HEK293T (cell line): ENCODE results near the gene CACNG1.

Experiments used
- ARNT ChIP-seq: fragments of 450-650 bp; IDR thresholded peaks from 2 replicates; pipeline ENCODE4 v1.6.1; 2017; ENCODE audit warnings: mild to moderate bottlenecking
- BHLHE40 ChIP-seq: fragments of 450-650 bp; IDR thresholded peaks from 2 replicates; pipeline ENCODE4 v1.6.1; 2016; ENCODE audit warnings: mild to moderate bottlenecking, moderate library complexity, borderline replicate concordance
- ELF4 ChIP-seq: fragments of 450-650 bp; IDR thresholded peaks from 2 replicates; pipeline ENCODE4 v1.6.1; 2017; ENCODE audit warnings: antibody characterized with exemption
- FOXK2 ChIP-seq: fragments of 450-650 bp; IDR thresholded peaks from 2 replicates; pipeline ENCODE4 v1.6.1; 2016; ENCODE audit warnings: mild to moderate bottlenecking
- HDGF ChIP-seq: fragments of 450-650 bp; IDR thresholded peaks from 2 replicates; pipeline ENCODE4 v1.6.1; 2017; ENCODE audit warnings: antibody characterized with exemption, borderline replicate concordance
- NFRKB ChIP-seq: fragments of 450-650 bp; IDR thresholded peaks from 2 replicates; pipeline ENCODE4 v1.6.1; 2016; ENCODE audit warnings: mild to moderate bottlenecking, moderate library complexity

DNA sequence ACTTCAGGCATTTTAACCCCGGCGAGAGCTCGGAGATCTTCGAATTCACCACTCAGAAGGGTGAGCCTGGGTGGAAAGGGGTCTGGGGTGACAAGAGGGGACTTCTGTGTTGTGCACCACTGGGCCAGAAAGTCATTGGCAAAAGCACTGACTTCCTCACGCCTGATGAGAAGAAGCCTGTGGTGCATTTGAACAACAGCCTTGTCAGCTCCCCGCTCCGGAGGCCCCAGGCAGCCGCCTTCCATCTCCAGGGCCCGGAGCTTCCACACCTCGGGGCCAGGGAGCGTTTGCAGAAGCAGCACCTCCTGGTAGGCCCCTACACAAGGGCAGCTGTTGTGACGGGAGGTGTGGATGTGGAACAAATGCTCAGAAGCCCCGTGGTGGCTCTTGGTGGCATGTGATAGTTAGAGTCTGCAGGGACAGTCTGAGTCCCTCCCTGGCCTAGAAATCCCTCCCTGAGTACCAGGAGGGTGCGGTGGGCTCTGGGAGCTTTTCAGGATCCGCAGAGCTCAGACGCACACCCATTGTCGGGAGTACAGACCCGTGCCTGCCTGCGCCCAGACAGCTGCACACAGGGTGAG, 9.7 kb downstream of the CACNG1 start:
- no peak for TF ChIP-seq ARNT
- no peak for TF ChIP-seq FOXK2
- no peak for TF ChIP-seq NFRKB
- no peak for TF ChIP-seq BHLHE40
- no peak for TF ChIP-seq ELF4
- no peak for TF ChIP-seq HDGF
